ENCODE results near the gene OSBPL6.

DNA sequence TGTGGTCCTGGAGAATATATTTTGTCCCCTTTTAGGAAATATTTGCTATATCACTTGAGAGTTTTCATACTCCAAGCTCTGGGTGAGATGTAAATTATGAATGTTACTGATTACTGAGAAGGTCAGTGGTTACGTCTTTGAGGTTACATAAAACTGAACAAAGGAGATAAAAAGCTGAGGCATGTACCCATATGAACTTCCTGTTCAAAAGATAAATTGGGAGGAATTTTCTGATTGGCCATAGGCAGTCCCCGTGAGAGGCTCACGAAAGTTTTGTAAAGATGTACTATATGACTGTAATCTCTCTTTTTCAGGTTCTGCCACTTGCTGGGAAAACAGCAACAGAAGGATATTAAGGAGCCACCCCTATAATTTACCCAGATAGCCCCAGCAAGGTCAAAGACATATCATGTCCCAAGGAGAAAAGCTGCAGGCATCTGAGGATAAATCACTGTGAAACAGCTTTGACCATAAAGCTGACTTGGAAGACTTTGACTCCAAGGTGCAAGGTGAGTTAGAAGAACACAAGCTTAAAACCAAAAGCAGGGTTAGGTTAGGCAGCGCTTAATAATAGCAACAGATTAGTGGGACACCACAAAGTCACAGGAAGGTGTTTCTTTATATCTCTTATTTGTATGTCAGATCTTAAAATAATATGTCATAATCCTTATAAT is 90.4 kb downstream of the OSBPL6 start:
- no peak for TF ChIP-seq CTCF (IDR thresholded peaks at IDR 0.05)
- TF ChIP-seq POLR2A (IDR thresholded peaks at IDR 0.05) = no peak
